AG09319 (cell line): Measurements from ENCODE around the gene SENP7.

Source experiments
- DNase-seq: peaks from one replicate; pipeline ENCODE4 v3.0.0-alpha.2; 2010; ENCODE audit warnings: low read depth; ENCODE audit errors: extremely low read depth
- TF ChIP-seq, protein P1 (sequence below): IDR thresholded peaks from 2 replicates; pipeline ENCODE4 v1.5.1; 2011; ENCODE audit warnings: low read depth, mild to moderate bottlenecking, inconsistent platforms, low read length, moderate library complexity

The SENP7 gene

DNA sequence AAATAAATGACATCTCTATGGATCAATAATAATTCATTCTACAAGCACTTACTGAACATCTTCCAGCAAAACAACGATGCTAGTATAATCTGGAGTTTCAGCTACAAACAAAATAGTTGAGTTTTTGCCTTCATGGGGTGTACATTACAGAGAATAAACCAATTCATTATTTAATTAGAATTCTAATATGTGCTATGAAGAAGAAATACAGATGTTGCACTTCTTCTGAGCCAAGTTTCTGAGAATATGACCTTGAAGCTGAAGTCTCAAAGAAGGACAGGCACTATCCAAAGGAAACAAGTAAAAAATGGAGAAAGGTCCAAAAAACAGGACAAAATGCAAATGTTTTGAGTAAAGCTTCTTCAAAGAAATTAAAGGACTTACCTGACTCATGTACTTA is 94.2 kb downstream of the SENP7 start:
- TF ChIP-seq, protein P1, sequence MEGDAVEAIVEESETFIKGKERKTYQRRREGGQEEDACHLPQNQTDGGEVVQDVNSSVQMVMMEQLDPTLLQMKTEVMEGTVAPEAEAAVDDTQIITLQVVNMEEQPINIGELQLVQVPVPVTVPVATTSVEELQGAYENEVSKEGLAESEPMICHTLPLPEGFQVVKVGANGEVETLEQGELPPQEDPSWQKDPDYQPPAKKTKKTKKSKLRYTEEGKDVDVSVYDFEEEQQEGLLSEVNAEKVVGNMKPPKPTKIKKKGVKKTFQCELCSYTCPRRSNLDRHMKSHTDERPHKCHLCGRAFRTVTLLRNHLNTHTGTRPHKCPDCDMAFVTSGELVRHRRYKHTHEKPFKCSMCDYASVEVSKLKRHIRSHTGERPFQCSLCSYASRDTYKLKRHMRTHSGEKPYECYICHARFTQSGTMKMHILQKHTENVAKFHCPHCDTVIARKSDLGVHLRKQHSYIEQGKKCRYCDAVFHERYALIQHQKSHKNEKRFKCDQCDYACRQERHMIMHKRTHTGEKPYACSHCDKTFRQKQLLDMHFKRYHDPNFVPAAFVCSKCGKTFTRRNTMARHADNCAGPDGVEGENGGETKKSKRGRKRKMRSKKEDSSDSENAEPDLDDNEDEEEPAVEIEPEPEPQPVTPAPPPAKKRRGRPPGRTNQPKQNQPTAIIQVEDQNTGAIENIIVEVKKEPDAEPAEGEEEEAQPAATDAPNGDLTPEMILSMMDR: no peak

DNA sequence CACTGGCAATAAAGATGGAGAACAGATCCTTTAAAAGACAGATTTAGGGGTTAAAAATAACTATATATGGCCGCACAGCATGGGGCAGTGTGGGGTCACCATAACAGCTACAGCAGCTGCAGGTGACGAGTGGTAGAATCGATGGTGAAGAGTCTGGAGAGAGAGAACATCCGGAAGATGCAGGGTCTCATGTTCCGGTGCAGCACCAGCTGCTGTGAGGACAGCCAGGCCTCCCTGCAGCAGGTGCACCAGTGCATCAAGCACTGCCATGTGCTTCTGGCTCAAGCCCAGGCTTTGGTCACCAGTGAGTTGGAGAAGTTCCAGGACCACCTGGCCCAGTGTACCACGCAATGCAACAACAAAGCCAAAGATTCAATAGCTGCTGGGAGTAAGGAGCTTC is 98.9 kb downstream of the SENP7 start:
- no peak for DNase-seq
- TF ChIP-seq, protein P1: no peak

More for the DNA sequence above, 94.2 kb downstream of the SENP7 start:
- DNase-seq: no peak

DNA sequence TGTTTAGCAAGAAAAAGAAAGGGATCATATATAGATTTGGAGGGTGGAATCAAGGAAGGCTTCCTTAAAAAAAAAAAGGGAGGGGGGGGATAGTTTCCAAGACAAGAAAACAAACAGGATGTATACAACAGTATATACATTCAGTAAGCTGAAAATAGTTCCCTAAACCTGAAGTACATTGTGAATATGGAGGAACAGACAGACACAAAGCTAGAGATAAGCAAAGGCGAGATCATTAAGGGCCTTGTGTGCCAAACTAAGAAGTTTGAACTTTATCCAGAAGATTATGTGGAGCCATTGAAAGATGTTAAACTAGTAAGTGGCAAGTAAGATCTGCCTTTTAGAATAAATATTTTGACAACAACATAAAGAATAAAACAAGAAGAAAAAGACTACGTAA is 99.4 kb downstream of the SENP7 start:
- no peak for DNase-seq
- TF ChIP-seq, protein P1: no peak

- DNase-seq: no peak
- TF ChIP-seq, protein P1: no peak
Observed at GRCh38 chr3:101391413-101391950, 121.5 kb downstream of the SENP7 start.

DNA sequence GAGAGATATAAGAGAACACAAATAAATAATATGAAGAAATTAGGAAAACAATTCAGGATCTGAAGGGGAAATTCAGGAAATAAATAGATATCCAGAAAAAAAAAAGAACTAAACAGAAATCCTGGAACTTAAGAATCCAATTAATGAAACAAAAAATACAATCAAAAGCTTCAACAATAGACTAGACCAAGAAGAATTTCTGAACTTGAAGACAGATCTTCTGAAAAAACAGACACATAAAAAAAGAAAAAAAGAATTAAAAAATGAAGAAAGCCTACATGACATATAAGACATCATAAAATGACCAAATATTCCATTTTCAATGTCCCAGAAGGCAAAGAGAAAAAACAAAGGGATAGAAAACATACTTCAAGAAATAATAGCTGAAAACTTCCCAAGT is 124.3 kb downstream of the SENP7 start:
- no peak for DNase-seq
- TF ChIP-seq, protein P1: no peak

- no peak for DNase-seq
- TF ChIP-seq, protein P1: no peak
Observed at GRCh38 chr3:101387351-101387750, 125.7 kb downstream of the SENP7 start.

DNA sequence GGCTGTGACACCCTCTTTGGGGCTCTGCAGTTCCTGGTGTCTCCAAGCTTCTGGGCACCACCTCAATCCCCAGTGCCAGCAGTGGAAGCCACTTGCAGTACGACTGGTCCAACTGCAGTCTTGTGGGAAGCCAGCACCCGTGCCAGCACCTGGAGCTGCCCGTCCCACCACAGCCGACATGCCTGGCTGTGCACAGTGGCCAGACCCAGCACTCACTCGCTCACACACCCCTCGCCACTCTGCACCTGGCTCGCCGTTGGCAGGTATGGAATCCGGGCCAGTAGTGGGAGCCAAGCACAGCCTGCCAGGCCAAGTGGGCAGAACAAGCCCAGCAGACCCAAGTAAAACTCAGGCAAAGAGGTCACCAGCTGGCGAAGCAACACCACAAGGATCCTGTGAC is 128.6 kb downstream of the SENP7 start:
- no peak for DNase-seq
- TF ChIP-seq, protein P1: no peak
